HepG2 (cell line): Measurements from ENCODE around the gene OBSL1. TPM values are rescaled to one million over a fixed set of nuclear protein-coding genes. Genes with fewer than 3 reads are reported as not detected.

Experiments used
- ARNT ChIP-seq: fragments of 450-650 bp; IDR thresholded peaks from 2 replicates; pipeline ENCODE4 v1.6.1; 2017
- DMAP1 ChIP-seq: IDR thresholded peaks from 2 replicates; pipeline ENCODE4 v1.6.1; 2016
- GATAD2A ChIP-seq: IDR thresholded peaks from 2 replicates; pipeline ENCODE4 v1.6.1; 2016
- HNRNPK ChIP-seq: fragments of 200-400 bp; formaldehyde crosslinking; IDR thresholded peaks from 2 replicates; pipeline ENCODE4 v1.6.1; 2018; ENCODE audit warnings: low read length, low read depth, moderate library complexity, mild to moderate bottlenecking; ENCODE audit not compliant: poor library complexity, severe bottlenecking
- NFYC ChIP-seq: IDR thresholded peaks from 2 replicates; pipeline ENCODE4 v1.6.1; 2016; ENCODE audit warnings: missing genetic modification reagents, missing compliant biosample characterization
- PREB ChIP-seq: sonication (generic); formaldehyde crosslinking; IDR thresholded peaks from 2 replicates; pipeline ENCODE4 v1.4.0; 2020; ENCODE audit warnings: missing genetic modification reagents
- SMAD9 ChIP-seq: sonication (generic); formaldehyde crosslinking; IDR thresholded peaks from 2 replicates; pipeline ENCODE4 v1.5.1; 2020; ENCODE audit warnings: mild to moderate bottlenecking, missing genetic modification reagents
- STAG1 ChIP-seq: sonication (generic); formaldehyde crosslinking; IDR thresholded peaks from 2 replicates; pipeline ENCODE4 v1.4.0; 2020; ENCODE audit warnings: missing genetic modification reagents
- ZBTB46 ChIP-seq: sonication (generic); formaldehyde crosslinking; IDR thresholded peaks from 2 replicates; pipeline ENCODE4 v1.4.0; 2020; ENCODE audit warnings: mild to moderate bottlenecking, missing genetic modification reagents, borderline replicate concordance
- ZKSCAN5 ChIP-seq: sonication (generic); formaldehyde crosslinking; IDR thresholded peaks from 2 replicates; pipeline ENCODE4 v1.5.1; 2020; ENCODE audit warnings: mild to moderate bottlenecking, missing genetic modification reagents
- ZNF556 ChIP-seq: sonication (generic); formaldehyde crosslinking; IDR thresholded peaks from 2 replicates; pipeline ENCODE4 v1.4.0; 2020; ENCODE audit warnings: mild to moderate bottlenecking, missing genetic modification reagents, borderline replicate concordance
- ZNF768 ChIP-seq: sonication (generic); formaldehyde crosslinking; IDR thresholded peaks from 2 replicates; pipeline ENCODE4 v1.4.0; 2020; ENCODE audit warnings: missing genetic modification reagents
- polyA plus RNA-seq, 8 experiments: library from polyadenylated mRNA; depleted of rRNA in 3 of 8; stranded (reverse) in 7 of 8; unstranded in 1 of 8; fragments of >200 nt; fragmentation: Illumina TruSeq in 4 of 8; extraction: Trizol in 4 of 8; gene quantifications; 2 replicates each; pipeline versions ENCODE4 v1.2.1 to v1.2.3, GENCODE V29; 2011 to 2016; ENCODE audit warnings: low read depth in 4 of 8, missing spikeins in 1 of 8, mixed read lengths in 1 of 8; ENCODE audit not compliant: insufficient read depth in 1 of 8
- total RNA-seq, 5 experiments: library from RNA; depleted of rRNA; stranded (reverse); fragments of >200 nt; fragmentation: Illumina TruSeq; extraction: Trizol; gene quantifications; 2 replicates each; pipeline ENCODE4 v1.2.3, GENCODE V29; 2016; ENCODE audit warnings: low read depth in 1 of 5
- TF ChIP-seq, protein P1 (sequence below): fragments of 450-650 bp; IDR thresholded peaks from 2 replicates; pipeline ENCODE4 v1.6.1; 2017; ENCODE audit warnings: mild to moderate bottlenecking
- TF ChIP-seq, protein P2 (sequence below): sonication (generic); formaldehyde crosslinking; IDR thresholded peaks from 2 replicates; pipeline ENCODE4 v1.5.0; 2020; ENCODE audit warnings: missing genetic modification reagents, mild to moderate bottlenecking, borderline replicate concordance

Gene OBSL1
- total and polyA plus RNA-seq, 2 of the 13 experiments (the other 11 are each of a cell fraction or from before 2014, with no cell fraction given), result 86.7 to 218 TPM

DNA sequence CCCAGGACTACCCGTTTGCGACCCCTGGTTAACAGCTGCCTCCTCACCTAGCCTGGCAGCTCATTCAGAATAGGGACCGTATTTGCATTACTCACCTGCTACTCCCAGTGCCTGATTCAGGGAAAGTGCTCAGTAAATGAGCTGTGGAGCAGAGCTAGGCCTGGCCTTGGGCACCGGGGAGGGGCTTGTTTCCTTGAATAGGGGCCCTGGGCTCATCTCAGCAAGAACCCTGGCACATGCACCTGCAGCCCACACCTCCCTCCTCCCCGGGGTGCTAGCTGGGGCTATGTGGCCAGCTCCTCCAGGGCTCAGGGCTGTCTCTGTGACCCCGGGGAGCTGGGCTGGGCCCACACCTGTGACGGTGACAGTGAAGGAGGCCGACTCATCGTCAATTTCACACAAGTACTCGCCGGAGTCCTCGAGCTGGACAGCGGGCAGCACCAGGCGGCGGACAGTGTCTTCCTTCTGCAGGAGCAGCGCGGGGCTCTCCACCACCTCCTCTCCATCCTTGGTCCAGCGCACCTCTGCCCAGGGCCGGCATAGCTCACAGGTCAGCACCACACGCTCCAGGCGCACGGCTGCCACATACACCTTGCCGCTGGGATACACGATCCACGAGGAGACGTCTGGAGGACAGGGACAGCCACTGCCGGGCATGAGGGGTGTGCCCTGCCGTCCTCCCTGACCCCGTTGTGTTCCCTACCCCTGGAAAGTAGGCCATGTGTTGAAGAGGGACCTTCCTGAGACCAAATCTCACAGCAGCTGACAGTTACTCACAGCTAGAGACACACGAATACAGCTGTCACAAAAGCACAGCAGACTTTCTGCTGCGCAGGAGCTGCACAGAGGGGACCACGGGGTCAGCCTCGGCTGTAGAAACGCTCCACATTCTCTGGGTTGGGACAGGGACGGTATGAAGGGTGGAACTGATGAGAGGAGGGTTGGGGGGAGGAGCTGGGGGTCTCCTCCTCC, 9.0 kb downstream of the OBSL1 start (continued):
- TF ChIP-seq, protein P1, sequence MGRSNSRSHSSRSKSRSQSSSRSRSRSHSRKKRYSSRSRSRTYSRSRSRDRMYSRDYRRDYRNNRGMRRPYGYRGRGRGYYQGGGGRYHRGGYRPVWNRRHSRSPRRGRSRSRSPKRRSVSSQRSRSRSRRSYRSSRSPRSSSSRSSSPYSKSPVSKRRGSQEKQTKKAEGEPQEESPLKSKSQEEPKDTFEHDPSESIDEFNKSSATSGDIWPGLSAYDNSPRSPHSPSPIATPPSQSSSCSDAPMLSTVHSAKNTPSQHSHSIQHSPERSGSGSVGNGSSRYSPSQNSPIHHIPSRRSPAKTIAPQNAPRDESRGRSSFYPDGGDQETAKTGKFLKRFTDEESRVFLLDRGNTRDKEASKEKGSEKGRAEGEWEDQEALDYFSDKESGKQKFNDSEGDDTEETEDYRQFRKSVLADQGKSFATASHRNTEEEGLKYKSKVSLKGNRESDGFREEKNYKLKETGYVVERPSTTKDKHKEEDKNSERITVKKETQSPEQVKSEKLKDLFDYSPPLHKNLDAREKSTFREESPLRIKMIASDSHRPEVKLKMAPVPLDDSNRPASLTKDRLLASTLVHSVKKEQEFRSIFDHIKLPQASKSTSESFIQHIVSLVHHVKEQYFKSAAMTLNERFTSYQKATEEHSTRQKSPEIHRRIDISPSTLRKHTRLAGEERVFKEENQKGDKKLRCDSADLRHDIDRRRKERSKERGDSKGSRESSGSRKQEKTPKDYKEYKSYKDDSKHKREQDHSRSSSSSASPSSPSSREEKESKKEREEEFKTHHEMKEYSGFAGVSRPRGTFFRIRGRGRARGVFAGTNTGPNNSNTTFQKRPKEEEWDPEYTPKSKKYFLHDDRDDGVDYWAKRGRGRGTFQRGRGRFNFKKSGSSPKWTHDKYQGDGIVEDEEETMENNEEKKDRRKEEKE, result no peak
- no peak for TF ChIP-seq ARNT
- TF ChIP-seq ZNF768 (CRISPR knock-in tag), result peak; percentile 45; the same call in 1 of the 2 replicates
- TF ChIP-seq GATAD2A (CRISPR knock-in tag), result no peak
- TF ChIP-seq HNRNPK, result no peak
- no peak for TF ChIP-seq SMAD9 (CRISPR knock-in tag)
- no peak for TF ChIP-seq STAG1 (CRISPR knock-in tag)
- TF ChIP-seq PREB, result no peak
- no peak for TF ChIP-seq ZBTB46 (CRISPR knock-in tag)
- no peak for TF ChIP-seq ZNF556
- no peak for TF ChIP-seq ZKSCAN5 (CRISPR knock-in tag)
- no peak for TF ChIP-seq NFYC (CRISPR knock-in tag)
- TF ChIP-seq DMAP1 (CRISPR knock-in tag), result no peak
- TF ChIP-seq, protein P2, sequence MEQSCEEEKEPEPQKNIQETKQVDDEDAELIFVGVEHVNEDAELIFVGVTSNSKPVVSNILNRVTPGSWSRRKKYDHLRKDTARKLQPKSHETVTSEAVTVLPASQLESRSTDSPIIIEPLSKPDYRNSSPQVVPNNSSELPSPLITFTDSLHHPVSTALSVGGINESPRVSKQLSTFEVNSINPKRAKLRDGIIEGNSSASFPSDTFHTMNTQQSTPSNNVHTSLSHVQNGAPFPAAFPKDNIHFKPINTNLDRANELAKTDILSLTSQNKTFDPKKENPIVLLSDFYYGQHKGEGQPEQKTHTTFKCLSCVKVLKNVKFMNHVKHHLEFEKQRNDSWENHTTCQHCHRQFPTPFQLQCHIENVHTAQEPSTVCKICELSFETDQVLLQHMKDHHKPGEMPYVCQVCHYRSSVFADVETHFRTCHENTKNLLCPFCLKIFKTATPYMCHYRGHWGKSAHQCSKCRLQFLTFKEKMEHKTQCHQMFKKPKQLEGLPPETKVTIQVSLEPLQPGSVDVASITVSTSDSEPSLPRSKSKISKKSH (CRISPR knock-in tag), result no peak
